CD14-positive monocyte (primary cell): ENCODE data around the gene TMEM134. TPM values are rescaled to one million over a fixed set of nuclear protein-coding genes. Genes with fewer than 3 reads are reported as not detected.
A peak's percentile ranks its signal among the peaks of the same experiment; 100 is the strongest.

Source experiments
- DNase-seq, 3 donors: peaks; one replicate each; pipeline ENCODE4 v3.0.0-alpha.2; 2011 to 2022
- H2AFZ ChIP-seq: 2 replicates; pipeline ENCODE4 v1.6.0; 2012; ENCODE audit warnings: mild to moderate bottlenecking, low read depth, low read length, inconsistent platforms; ENCODE audit not compliant: insufficient read depth, poor library complexity, severe bottlenecking
- H3K27ac ChIP-seq, 2 donors: 1 replicate in 1 of 2; 2 replicates in 1 of 2; pipeline ENCODE4 v1.5.1; 2012 to 2013; ENCODE audit warnings: low read length in 2 of 2, control low read depth in 1 of 2, inconsistent platforms in 1 of 2, low read depth in 1 of 2, mild to moderate bottlenecking in 1 of 2
- H3K27me3 ChIP-seq, 2 donors: one replicate each; pipeline versions ENCODE4 v1.6.0 to v1.6.1; 2011 to 2013; ENCODE audit warnings: low read length in 2 of 2; ENCODE audit not compliant: control insufficient read depth in 2 of 2, insufficient read depth in 2 of 2
- H3K36me3 ChIP-seq, 2 donors: replicated peaks in 1 of 2; 1 replicate in 1 of 2; 2 replicates in 1 of 2; pipeline versions ENCODE4 v1.5.1 to v1.6.1; 2012 to 2013; ENCODE audit warnings: low read length in 2 of 2, control low read depth in 1 of 2, inconsistent platforms in 1 of 2, mild to moderate bottlenecking in 1 of 2; ENCODE audit not compliant: insufficient read depth in 2 of 2, control insufficient read depth in 1 of 2
- H3K4me1 ChIP-seq, 2 donors: 1 replicate in 1 of 2; 2 replicates in 1 of 2; pipeline versions ENCODE4 v1.5.1 to v1.6.1; 2012 to 2013; ENCODE audit warnings: low read length in 2 of 2, control low read depth in 1 of 2, inconsistent platforms in 1 of 2, mild to moderate bottlenecking in 1 of 2, moderate library complexity in 1 of 2; ENCODE audit not compliant: insufficient read depth in 2 of 2, control insufficient read depth in 1 of 2
- H3K4me2 ChIP-seq: replicated peaks from 2 replicates; pipeline ENCODE3; 2012; ENCODE audit warnings: low read length, moderate library complexity, mild to moderate bottlenecking; ENCODE audit not compliant: poor library complexity, severe bottlenecking; ENCODE audit errors: extremely low read depth
- H3K4me3 ChIP-seq, 3 experiments: fragments of 200-600 bp in 1 of 3; sonication (generic) in 1 of 3; replicated peaks in 1 of 3; 1 replicate in 2 of 3; 2 replicates in 1 of 3; pipeline ENCODE4 v1.5.1; 2011 to 2013; ENCODE audit warnings: low read length in 3 of 3, mild to moderate bottlenecking in 3 of 3, control low read depth in 2 of 3, low read depth in 2 of 3, inconsistent platforms in 1 of 3, moderate library complexity in 1 of 3
- H3K79me2 ChIP-seq: 2 replicates; pipeline ENCODE4 v1.6.0; 2012; ENCODE audit warnings: mild to moderate bottlenecking, control low read depth, inconsistent platforms, low read length, moderate library complexity; ENCODE audit not compliant: insufficient read depth
- H3K9ac ChIP-seq: 2 replicates; pipeline ENCODE4 v1.6.0; 2017; ENCODE audit warnings: low read length, mild to moderate bottlenecking; ENCODE audit not compliant: insufficient read depth, poor library complexity, severe bottlenecking
- H3K9me3 ChIP-seq, 2 donors: replicated peaks in 1 of 2; 1 replicate in 1 of 2; 2 replicates in 1 of 2; pipeline versions ENCODE4 v1.5.1 to v1.6.1; 2012 to 2013; ENCODE audit warnings: low read length in 2 of 2, control low read depth in 1 of 2; ENCODE audit not compliant: control insufficient read depth in 1 of 2, insufficient read depth in 1 of 2
- H4K20me1 ChIP-seq: 2 replicates; pipeline ENCODE4 v1.6.0; 2012; ENCODE audit warnings: mild to moderate bottlenecking, low read length, control low read depth, moderate library complexity; ENCODE audit not compliant: insufficient read depth
- H3K27ac Mint-ChIP-seq, 7 donors: one replicate each; pipeline ENCODE4 v1.8.0; 2020; ENCODE audit warnings: mild to moderate bottlenecking in 7 of 7, mixed read lengths in 7 of 7, moderate library complexity in 6 of 7, inconsistent platforms in 2 of 7
- H3K27me3 Mint-ChIP-seq, 3 donors: one replicate each; pipeline ENCODE4 v1.8.0; 2021 to 2022; ENCODE audit warnings: low read depth in 3 of 3, mild to moderate bottlenecking in 3 of 3, mixed read lengths in 3 of 3, moderate library complexity in 3 of 3, inconsistent platforms in 1 of 3
- H3K36me3 Mint-ChIP-seq, 2 donors: one replicate each; pipeline ENCODE4 v1.8.0; 2020; ENCODE audit warnings: mixed read lengths in 2 of 2, inconsistent platforms in 1 of 2, mild to moderate bottlenecking in 1 of 2
- H3K4me1 Mint-ChIP-seq: one replicate; pipeline ENCODE4 v1.8.0; 2020; ENCODE audit warnings: mild to moderate bottlenecking, mixed read lengths
- H3K4me3 Mint-ChIP-seq, 2 donors: one replicate each; pipeline ENCODE4 v1.8.0; 2020; ENCODE audit warnings: mild to moderate bottlenecking in 2 of 2, mixed read lengths in 2 of 2, moderate library complexity in 1 of 2
- H3K9me3 Mint-ChIP-seq, 7 donors: one replicate each; pipeline ENCODE4 v1.8.0; 2020 to 2022; ENCODE audit warnings: mixed read lengths in 7 of 7, mild to moderate bottlenecking in 6 of 7, moderate library complexity in 6 of 7, inconsistent platforms in 2 of 7
- WGBS: methylation state at CpG from one replicate; pipeline ENCODE4 v1.1.5; 2013; ENCODE audit warnings: missing lambda C conversion rate; ENCODE audit not compliant: insufficient coverage; 5-methylcytosine and 5-hydroxymethylcytosine counted together
- intact Hi-C, 2 donors: fragments of 100-400 bp; cut with micrococcal nuclease; formaldehyde crosslinking; loops; one replicate each; pipeline versions ENCODE4 v1.15.0 to v1.15.1; 2023
- polyA plus RNA-seq, 3 donors: library from polyadenylated mRNA; depleted of rRNA in 1 of 3; unstranded in 2 of 3; stranded (reverse) in 1 of 3; fragments of 300-500 nt in 2 of 3; fragments of >200 nt in 1 of 3; fragmentation: Illumina TruSeq in 2 of 3; gene quantifications; 1 replicate in 2 of 3; 2 replicates in 1 of 3; pipeline ENCODE4 v1.2.3, GENCODE V29; 2012 to 2021
- TF ChIP-seq, protein P1 (sequence below): fragments of 200-600 bp; IDR thresholded peaks from one replicate; pipeline ENCODE4 v1.8.0; 2022; ENCODE audit warnings: antibody characterized with exemption, mild to moderate bottlenecking

TMEM134 gene
- polyA plus RNA-seq, 3 donors, result 67.4 to 104 (median 76.8) TPM

DNA sequence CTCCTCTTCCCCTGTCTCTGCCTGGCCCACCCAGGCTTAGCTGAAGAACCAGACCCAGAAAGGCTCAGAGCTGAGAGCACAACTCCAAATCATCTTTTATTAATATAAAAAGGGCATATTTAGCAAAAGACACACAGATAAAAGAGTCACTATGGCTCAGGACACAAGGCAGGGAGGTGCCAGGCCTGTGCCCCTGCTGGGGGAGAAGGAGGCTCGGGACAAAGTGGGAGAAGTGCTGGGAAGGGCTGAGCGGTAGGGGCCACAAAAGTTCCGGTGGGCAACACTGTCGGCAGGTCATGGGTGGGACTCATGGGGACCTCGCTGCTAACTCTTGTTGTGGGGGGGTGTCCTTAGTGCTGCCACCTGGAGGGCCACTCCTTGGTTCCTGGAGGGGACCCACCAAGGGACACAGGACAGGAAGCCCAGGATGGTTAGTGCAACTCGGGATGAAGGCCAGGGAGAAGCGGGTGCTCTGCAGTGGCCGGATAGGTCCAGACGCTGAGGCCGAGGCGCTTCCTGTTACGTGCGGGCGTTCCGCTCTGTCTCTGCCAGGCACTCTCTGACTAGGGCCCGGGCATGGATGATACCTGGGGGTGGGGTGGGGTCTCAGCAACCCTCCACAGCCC is 37.5 kb upstream of the TMEM134 start:
- Histone ChIP-seq H2AFZ (no peak overlapping the region), H3K27me3 (peaks cover 0 to 9% of the 10 kb centered on the region in 2 donors), H3K9me3 (no peaks in the 10 kb centered on the region), H3K9ac (no peak overlapping the region), H3K27ac (peak overlapping the region; percentile 93 to 100), H3K4me2 (peak overlapping the region; percentile 97), H3K36me3 (peaks cover 16 to 17% of the 10 kb centered on the region in 2 donors), H3K79me2 (peaks cover 44% of the 10 kb centered on the region), H3K4me1 (peaks cover 51 to 62% of the 10 kb centered on the region in 2 donors), H3K4me3 (peak overlapping the region in 1 of 3 experiments; percentile 98), H4K20me1 (peaks cover 47% of the 10 kb centered on the region)
- Mint-ChIP-seq H3K27me3 (peaks cover 5 to 16% (median 7%) of the 10 kb centered on the region in 3 donors), H3K4me1 (peaks cover 37% of the 10 kb centered on the region), H3K36me3 (peaks cover 21 to 35% of the 10 kb centered on the region in 2 donors), H3K9me3 (peaks cover 0 to 1% (median 0%) of the 10 kb centered on the region in 7 donors), H3K4me3 (peak overlapping the region; percentile 88 to 94), H3K27ac (peak overlapping the region; percentile 92 to 98 (median 96))
- intact Hi-C loops, result loop anchor here (1.0 to 10.0 kb wide), 7 partner anchors 23 to 232 kb away; partner anchors contain the start of genes AIP (in 1 of the 2), POLD4 (in 1 of the 2), PPP1CA (in 1 of the 2) and RPS6KB2 (in 1 of the 2)
- TF ChIP-seq, protein P1, sequence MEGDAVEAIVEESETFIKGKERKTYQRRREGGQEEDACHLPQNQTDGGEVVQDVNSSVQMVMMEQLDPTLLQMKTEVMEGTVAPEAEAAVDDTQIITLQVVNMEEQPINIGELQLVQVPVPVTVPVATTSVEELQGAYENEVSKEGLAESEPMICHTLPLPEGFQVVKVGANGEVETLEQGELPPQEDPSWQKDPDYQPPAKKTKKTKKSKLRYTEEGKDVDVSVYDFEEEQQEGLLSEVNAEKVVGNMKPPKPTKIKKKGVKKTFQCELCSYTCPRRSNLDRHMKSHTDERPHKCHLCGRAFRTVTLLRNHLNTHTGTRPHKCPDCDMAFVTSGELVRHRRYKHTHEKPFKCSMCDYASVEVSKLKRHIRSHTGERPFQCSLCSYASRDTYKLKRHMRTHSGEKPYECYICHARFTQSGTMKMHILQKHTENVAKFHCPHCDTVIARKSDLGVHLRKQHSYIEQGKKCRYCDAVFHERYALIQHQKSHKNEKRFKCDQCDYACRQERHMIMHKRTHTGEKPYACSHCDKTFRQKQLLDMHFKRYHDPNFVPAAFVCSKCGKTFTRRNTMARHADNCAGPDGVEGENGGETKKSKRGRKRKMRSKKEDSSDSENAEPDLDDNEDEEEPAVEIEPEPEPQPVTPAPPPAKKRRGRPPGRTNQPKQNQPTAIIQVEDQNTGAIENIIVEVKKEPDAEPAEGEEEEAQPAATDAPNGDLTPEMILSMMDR, result peak; percentile 60
- no peak for DNase-seq
- WGBS, result 86% methylated on average over 6 of the region's 16 CpGs

DNA sequence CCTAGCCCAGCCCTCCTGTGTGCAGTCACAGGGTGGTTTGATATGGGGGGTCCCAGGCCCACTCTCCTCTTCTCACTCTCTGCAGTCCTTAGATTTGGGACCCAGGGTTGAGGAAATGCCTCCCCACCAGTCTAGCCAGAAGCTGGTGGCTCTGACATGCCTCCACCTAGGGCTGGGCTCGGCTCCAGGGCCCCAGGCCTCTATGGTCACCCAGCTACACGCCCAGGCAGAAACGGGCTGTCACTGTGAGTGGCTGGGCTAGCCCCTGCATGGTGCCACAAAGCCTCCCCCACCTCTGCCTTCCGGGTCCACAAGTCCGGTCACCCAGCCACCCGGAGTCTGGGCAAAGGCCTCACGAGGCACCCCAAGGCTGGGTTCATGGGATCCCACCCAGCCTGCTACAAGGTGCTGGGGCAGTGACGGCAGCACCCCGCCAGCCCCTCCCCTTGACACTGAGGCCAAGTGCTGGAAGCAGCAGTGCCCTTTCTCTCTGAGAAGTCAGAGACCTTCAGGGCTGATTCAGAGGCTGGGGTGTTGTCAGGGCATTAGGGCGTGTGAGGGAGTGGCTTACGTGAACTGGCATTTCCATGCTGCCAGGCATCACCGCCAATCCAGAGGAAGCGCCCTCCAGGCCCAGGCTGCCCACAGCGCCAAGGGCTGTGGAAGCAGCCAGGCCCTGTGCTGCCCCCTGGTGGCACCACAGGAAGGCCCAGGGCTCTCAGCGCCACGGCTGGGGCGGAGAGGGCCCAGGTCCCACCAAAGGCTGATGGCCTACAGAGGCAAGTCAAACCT is 36.8 kb upstream of the TMEM134 start:
- Histone ChIP-seq H3K79me2 (peaks cover 44% of the 10 kb centered on the region), H3K9me3 (no peaks in the 10 kb centered on the region), H2AFZ (peak overlapping the region; percentile 37), H4K20me1 (peaks cover 54% of the 10 kb centered on the region), H3K4me2 (peak overlapping the region; percentile 99), H3K4me3 (peak overlapping the region; percentile 41 to 98 (median 44)), H3K9ac (peak overlapping the region; percentile 71), H3K36me3 (peaks cover 18 to 19% of the 10 kb centered on the region in 2 donors), H3K27ac (peak overlapping the region; percentile 93 to 100), H3K4me1 (peaks cover 58 to 69% of the 10 kb centered on the region in 2 donors), H3K27me3 (peaks cover 0 to 4% of the 10 kb centered on the region in 2 donors)
- intact Hi-C loops, result loop anchor here (1.0 to 10.0 kb wide), 8 partner anchors 22 to 231 kb away; partner anchors contain the start of genes AIP (in 1 of the 2), POLD4 (in 1 of the 2), PPP1CA (in 1 of the 2) and RPS6KB2 (in 1 of the 2)
- peak; percentile 98 to 99 (median 99) for DNase-seq
- H3K4me1 Mint-ChIP-seq, result peaks cover 44% of the 10 kb centered on the region
- H3K4me3 Mint-ChIP-seq, result peak overlapping the region; percentile 88 to 94
- TF ChIP-seq, protein P1, result peak; percentile 93
- 12% methylated on average over 14 of the region's 17 CpGs for WGBS
- peak overlapping the region; percentile 94 to 98 (median 98) for H3K27ac Mint-ChIP-seq
- peaks cover 2 to 12% (median 3%) of the 10 kb centered on the region in 3 donors for H3K27me3 Mint-ChIP-seq
- H3K9me3 Mint-ChIP-seq, result peaks cover 0 to 1% (median 0%) of the 10 kb centered on the region in 7 donors
- peaks cover 28 to 41% of the 10 kb centered on the region in 2 donors for H3K36me3 Mint-ChIP-seq
